Left cardiac atrium (tissue), 4 donors: ENCODE results near the gene CD72. TPM values are rescaled to one million over a fixed set of nuclear protein-coding genes. Genes with fewer than 3 reads are reported as not detected.

Experiments
- ATAC-seq, 2 donors: fragments of 200-7000 bp; cut with Tn5 transposase; one replicate each; pipeline ENCODE4 v1.9.1; 2020; ENCODE audit warnings: mild to moderate bottlenecking in 2 of 2, moderate library complexity in 2 of 2
- DNase-seq: peaks from one replicate; pipeline ENCODE4 v3.0.0-alpha.2; 2020
- intact Hi-C, 2 donors: fragments of 100-400 bp; cut with DNase I; formaldehyde crosslinking; loops; one replicate each; pipeline versions ENCODE4 v1.14.1 to v1.15.1; 2022 to 2023
- microRNA-seq, 2 donors: library from miRNA; unstranded; fragments of <30 nt; microRNA quantifications; one replicate each; pipeline ENCODE4 v1.2.0, GENCODE V29; 2020
- total RNA-seq, 2 donors: library from RNA; stranded (reverse); fragmentation: NEBNext Ultra II Directional; extraction: Animal tissue kit (Norgen Biotek cat#: 25700); gene quantifications; one replicate each; pipeline ENCODE4 v1.2.1, GENCODE V29; 2021
- donor health status: DM: no; HTN: yes; CAD: no.
- donor health status: DM: no; HTN: yes; CAD: no; lungs with severe emphysema.
- donor health status: DM: yes; HTN: yes; CAD: no.
- donor health status: Dilated cardiomyopathy.

Gene CD72
- total RNA-seq, 2 donors from 2014 or later, result 0.97 to 1.6 TPM

- intact Hi-C loops, result loop anchor here in 1 of 2 donors (10.0 kb wide), 1 partner anchor 164 kb away; no protein-coding TSS in a partner anchor
- no peak for ATAC-seq
- no peak for DNase-seq
Measured at GRCh38 chr9:35569206-35569605, 49.0 kb downstream of the CD72 start.

DNA sequence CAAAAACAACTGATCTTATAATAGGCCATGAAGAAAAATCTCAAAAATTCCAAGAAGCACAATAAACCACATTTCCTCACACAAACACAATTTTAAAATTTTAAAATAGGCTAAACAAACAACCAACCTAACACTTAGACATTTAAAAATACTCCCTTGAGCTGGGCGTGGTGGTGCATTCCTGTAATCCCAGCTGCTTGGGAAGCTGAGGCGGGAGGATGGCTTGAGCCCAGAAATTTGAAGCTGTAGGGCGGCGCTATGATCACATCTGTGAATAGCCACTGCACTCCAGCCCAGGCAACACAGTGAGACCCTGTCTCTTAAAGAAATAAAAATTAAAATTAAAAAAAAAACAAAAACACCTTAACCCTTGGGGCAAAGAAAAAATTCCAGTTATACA is 50.0 kb downstream of the CD72 start:
- no peak for DNase-seq
- ATAC-seq, result no peak
- intact Hi-C loops, result loop anchor here in 1 of 2 donors (10.0 kb wide), 1 partner anchor 163 kb away; no protein-coding TSS in a partner anchor

- DNase-seq (no peak), ATAC-seq (no peak)
- intact Hi-C loops, result loop anchor here in 1 of 2 donors (10.0 kb wide), 1 partner anchor 162 kb away; no protein-coding TSS in a partner anchor
Measured at GRCh38 chr9:35566417-35566816, 51.8 kb downstream of the CD72 start.

DNA sequence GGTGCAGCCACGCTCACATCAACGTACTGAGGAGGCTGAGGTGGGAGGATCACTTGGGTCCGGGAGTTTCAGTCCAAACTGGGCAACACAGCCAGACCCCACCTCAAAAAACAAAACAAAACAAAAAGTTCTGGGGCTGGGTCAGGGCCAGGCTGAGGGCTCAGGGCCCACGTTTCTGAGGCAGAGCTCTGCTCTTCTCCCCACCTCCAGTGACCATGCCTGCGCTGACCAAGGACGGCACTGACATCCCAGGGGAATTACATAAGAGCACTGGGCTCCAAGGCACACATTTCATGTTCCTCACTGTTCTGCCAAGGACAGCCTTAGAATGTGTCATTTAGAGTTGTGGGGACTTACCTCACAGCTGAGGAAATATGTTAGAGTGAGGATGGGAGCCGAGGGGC is 53.6 kb downstream of the CD72 start:
- intact Hi-C loops, result loop anchor here in 1 of 2 donors (10.0 kb wide), 1 partner anchor 160 kb away; no protein-coding TSS in a partner anchor
- ATAC-seq (peak; percentile 16 to 69), DNase-seq (no peak)

DNA sequence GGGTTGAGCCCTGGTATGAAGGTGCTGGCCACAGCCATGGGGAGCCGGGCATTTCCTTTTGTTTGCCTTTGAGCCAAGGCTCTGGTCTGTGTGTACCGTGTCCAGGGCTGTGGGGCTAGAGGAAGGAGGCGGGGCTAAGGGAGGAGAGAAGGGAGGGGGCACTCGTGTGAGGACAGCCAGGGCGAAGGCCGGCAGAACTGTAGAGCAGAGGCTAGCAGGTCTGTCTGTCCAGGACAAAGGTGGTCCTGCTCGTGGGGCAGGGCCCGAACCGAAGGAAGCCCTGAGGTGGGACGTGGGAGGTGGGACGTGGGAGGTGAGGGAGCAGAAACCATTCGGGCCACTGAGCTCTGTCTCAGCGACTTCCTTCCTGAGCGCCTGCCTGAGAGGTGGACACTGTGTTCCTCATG is 54.4 kb downstream of the CD72 start:
- intact Hi-C loops, result loop anchor here in 1 of 2 donors (10.0 kb wide), 1 partner anchor 159 kb away; no protein-coding TSS in a partner anchor
- DNase-seq (peak; percentile 71), ATAC-seq (peak; percentile 75 to 77)

- peak; percentile 6 to 10 for ATAC-seq
- intact Hi-C loops, result loop anchor here in 1 of 2 donors (10.0 kb wide), 1 partner anchor 158 kb away; no protein-coding TSS in a partner anchor
Measured at GRCh38 chr9:35562895-35563780, 55.1 kb downstream of the CD72 start.

DNA sequence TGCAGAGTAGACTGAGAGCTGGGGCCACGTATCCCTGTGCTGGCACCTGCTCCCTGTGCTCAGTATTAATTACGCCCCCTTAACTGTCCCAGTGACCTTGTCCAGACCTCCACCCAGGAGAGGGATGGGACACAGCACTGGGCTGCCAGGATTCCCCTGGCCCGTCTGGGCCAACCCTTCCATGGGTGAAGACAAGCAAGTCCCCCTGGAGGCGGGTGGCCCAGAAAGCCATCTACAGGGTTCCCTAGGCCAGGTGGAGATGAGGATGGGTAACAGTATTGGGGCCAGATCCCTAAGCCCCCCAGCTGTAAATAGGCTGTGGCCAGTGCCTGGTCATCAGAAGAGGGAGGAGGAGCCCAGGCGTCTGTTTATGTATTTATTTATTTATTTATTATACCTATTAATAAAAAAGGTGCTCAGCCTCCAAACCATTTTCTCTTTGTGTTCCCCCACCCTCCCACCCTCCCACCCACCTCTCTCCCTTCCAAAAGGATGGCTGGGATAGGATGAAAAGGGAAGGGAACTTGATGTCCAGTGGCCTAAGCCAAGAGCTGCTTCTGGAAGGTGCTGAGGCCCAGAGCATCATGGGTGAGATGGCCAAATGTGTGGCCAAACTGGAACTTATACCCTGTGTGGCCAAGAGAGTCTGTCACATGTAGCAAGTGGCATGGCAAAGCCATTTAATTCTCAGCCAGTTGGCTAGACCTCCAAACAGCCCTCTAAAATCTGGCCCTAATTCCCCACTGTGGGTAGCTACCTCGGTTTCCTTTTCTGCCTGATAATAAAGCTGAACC is 56.5 kb downstream of the CD72 start:
- DNase-seq (no peak), ATAC-seq (no peak)
- intact Hi-C loops, result loop anchor here in 1 of 2 donors (10.0 kb wide), 1 partner anchor 157 kb away; no protein-coding TSS in a partner anchor

More at GRCh38 chr9:35562895-35563780, 55.1 kb downstream of the CD72 start:
- DNase-seq, result no peak

- intact Hi-C loops, result loop anchor here in 1 of 2 donors (10.0 kb wide), 1 partner anchor 156 kb away; no protein-coding TSS in a partner anchor
- ATAC-seq (peak; percentile 2 to 8), DNase-seq (no peak)
Measured at GRCh38 chr9:35560625-35561337, 57.4 kb downstream of the CD72 start.

Small RNA genes within 50 kb of the gene (microRNA-seq; reads per million reads assigned to microRNA genes)
- gene MIR4667, result 0.40 to 0.54 reads per million in 2 donors

Other genes starting within 250 kb of the CD72 start
- gene RUSC2, start 128.3 kb downstream of the CD72 start, total RNA-seq, result 10 to 100 TPM; 32.2 to 43.0 TPM
- 10 to 100 TPM; 30.7 to 31.9 TPM for gene TESK1, start 13.2 kb downstream of the CD72 start, total RNA-seq
- gene SIT1, start 32.5 kb upstream of the CD72 start, total RNA-seq, result 1 to 10 TPM in 1 of 2 donors, under 1 TPM in 1; 0.86 to 1.6 TPM
- over 10,000 TPM; 14,118 to 22,490 TPM for gene RMRP, start 39.6 kb upstream of the CD72 start, total RNA-seq
- 10 to 100 TPM; 52.3 to 70.9 TPM for gene CCDC107, start 39.9 kb upstream of the CD72 start, total RNA-seq
- gene ARHGEF39, start 46.8 kb upstream of the CD72 start, total RNA-seq, result under 1 TPM; 0.18 to 0.84 TPM
- 1 to 10 TPM; 1.6 to 2.8 TPM for gene CA9, start 55.5 kb upstream of the CD72 start, total RNA-seq
- gene TPM2, start 71.5 kb upstream of the CD72 start, total RNA-seq, result 100 to 1,000 TPM; 523 to 604 TPM
- 100 to 1,000 TPM; 301 to 324 TPM for gene TLN1, start 113.8 kb upstream of the CD72 start, total RNA-seq
- 10 to 100 TPM; 24.6 to 36.2 TPM for gene CREB3, start 114.3 kb upstream of the CD72 start, total RNA-seq
- 10 to 100 TPM; 92.5 to 97.7 TPM for gene GBA2, start 130.8 kb upstream of the CD72 start, total RNA-seq
- gene RGP1, start 130.9 kb upstream of the CD72 start, total RNA-seq, result 10 to 100 TPM; 23.6 to 34.6 TPM
- not detected for gene MSMP, start 135.9 kb upstream of the CD72 start, total RNA-seq
- gene NPR2, start 173.2 kb upstream of the CD72 start, total RNA-seq, result 10 to 100 TPM; 21.1 to 24.3 TPM
- 1 to 10 TPM; 1.3 to 1.9 TPM for gene SPAG8, start 193.8 kb upstream of the CD72 start, total RNA-seq
- gene HINT2, start 196.6 kb upstream of the CD72 start, total RNA-seq, result 10 to 100 TPM; 53.4 to 54.3 TPM
- gene FAM221B, start 210.3 kb upstream of the CD72 start, total RNA-seq, result not detected
- 10 to 100 TPM; 14.7 to 15.6 TPM for gene TMEM8B, start 210.8 kb upstream of the CD72 start, total RNA-seq